ENCODE results near the gene GIPC1. TPM values are rescaled to one million over a fixed set of nuclear protein-coding genes. Genes with fewer than 3 reads are reported as not detected.

Gene GIPC1
- total RNA-seq, 1 experiment from 2014 or later, result 160 TPM

DNA sequence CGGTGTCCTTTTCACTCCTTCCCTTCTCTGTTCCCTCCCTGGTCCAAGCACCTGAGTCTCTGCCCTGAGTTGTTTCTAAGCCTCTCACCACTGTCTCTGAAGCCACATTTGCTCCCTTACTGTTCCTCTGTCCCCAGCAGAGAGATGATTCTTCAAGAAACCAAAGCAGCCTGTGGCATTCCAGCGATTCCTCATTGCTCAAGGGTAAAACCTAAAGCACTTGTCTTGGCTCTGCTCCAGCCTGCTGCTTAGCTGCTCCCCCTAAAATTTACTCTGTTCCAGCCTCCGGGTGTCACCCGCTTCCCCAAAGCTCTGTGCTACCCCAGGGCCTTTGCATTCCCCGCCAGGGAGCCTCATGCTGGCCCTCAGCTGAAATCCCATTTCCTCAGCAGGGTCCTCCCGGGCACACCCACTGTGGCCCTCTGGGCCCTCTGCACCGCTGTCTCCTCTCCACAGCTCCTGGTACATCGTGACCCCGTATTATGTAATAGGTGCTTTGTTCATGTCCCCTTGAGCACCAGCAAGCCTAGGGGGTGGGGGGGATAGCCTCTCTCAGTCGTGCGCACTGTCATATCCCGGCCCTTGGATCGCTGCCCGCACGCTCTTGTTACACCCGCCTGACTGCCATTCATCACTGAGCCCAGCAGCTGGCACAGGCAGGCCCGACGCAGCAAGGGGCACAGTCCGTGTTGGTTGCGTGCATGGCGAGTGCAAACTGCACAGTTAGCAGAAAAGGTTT lies 49.2 kb upstream of the GIPC1 start:
- BruUV-seq (replicated peaks), result no TSS peak
- Histone ChIP-seq H3K27ac (ENCODE audit: low read length) (no peak overlapping the region), H3K27me3 (ENCODE audit: control insufficient read depth, insufficient read depth, low read length) (no peaks in the 10 kb centered on the region), H3K4me3 (ENCODE audit: low read depth in 2 of 2, low read length in 2 of 2) (no peak overlapping the region), H3K36me3 (ENCODE audit: control insufficient read depth, insufficient read depth, low read length) (no peaks in the 10 kb centered on the region), H3K9me3 (ENCODE audit: control insufficient read depth, insufficient read depth, low read depth, low read length) (no peaks in the 10 kb centered on the region), H3K4me1 (ENCODE audit: control insufficient read depth, insufficient read depth, low read length) (peaks cover 8% of the 10 kb centered on the region)
- CTCF ChIA-PET, result no interaction called here
- TF ChIP-seq TCF7L2 (IDR thresholded peaks at IDR 0.05; ENCODE audit: low read depth, low read length), result no peak
- TF ChIP-seq, protein P1, sequence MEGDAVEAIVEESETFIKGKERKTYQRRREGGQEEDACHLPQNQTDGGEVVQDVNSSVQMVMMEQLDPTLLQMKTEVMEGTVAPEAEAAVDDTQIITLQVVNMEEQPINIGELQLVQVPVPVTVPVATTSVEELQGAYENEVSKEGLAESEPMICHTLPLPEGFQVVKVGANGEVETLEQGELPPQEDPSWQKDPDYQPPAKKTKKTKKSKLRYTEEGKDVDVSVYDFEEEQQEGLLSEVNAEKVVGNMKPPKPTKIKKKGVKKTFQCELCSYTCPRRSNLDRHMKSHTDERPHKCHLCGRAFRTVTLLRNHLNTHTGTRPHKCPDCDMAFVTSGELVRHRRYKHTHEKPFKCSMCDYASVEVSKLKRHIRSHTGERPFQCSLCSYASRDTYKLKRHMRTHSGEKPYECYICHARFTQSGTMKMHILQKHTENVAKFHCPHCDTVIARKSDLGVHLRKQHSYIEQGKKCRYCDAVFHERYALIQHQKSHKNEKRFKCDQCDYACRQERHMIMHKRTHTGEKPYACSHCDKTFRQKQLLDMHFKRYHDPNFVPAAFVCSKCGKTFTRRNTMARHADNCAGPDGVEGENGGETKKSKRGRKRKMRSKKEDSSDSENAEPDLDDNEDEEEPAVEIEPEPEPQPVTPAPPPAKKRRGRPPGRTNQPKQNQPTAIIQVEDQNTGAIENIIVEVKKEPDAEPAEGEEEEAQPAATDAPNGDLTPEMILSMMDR (IDR thresholded peaks at IDR 0.05), result no peak
- TF ChIP-seq, protein P2, sequence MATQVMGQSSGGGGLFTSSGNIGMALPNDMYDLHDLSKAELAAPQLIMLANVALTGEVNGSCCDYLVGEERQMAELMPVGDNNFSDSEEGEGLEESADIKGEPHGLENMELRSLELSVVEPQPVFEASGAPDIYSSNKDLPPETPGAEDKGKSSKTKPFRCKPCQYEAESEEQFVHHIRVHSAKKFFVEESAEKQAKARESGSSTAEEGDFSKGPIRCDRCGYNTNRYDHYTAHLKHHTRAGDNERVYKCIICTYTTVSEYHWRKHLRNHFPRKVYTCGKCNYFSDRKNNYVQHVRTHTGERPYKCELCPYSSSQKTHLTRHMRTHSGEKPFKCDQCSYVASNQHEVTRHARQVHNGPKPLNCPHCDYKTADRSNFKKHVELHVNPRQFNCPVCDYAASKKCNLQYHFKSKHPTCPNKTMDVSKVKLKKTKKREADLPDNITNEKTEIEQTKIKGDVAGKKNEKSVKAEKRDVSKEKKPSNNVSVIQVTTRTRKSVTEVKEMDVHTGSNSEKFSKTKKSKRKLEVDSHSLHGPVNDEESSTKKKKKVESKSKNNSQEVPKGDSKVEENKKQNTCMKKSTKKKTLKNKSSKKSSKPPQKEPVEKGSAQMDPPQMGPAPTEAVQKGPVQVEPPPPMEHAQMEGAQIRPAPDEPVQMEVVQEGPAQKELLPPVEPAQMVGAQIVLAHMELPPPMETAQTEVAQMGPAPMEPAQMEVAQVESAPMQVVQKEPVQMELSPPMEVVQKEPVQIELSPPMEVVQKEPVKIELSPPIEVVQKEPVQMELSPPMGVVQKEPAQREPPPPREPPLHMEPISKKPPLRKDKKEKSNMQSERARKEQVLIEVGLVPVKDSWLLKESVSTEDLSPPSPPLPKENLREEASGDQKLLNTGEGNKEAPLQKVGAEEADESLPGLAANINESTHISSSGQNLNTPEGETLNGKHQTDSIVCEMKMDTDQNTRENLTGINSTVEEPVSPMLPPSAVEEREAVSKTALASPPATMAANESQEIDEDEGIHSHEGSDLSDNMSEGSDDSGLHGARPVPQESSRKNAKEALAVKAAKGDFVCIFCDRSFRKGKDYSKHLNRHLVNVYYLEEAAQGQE (IDR thresholded peaks at IDR 0.05; ENCODE audit: insufficient read depth in 1 of 2, low read depth in 2 of 2, low read length in 1 of 2), result no peak
- ATAC-seq, result no peak
- intact Hi-C loops (cut with micrococcal nuclease; ENCODE audit: unreplicated experiment), result no loop called here
- in situ Hi-C loops (cut with HindIII; ENCODE audit: low pct_unique_long_range_greater_than_20kb, low sequenced_read_pairs), result no loop called here
- POLR2A ChIA-PET, result interaction anchor here (0.7 kb wide), 1 partner anchor 757 kb away, joined by 7 read pairs; no protein-coding TSS in a partner anchor
- no peak for DNase-seq (ENCODE audit: low read depth, low spot score)

DNA sequence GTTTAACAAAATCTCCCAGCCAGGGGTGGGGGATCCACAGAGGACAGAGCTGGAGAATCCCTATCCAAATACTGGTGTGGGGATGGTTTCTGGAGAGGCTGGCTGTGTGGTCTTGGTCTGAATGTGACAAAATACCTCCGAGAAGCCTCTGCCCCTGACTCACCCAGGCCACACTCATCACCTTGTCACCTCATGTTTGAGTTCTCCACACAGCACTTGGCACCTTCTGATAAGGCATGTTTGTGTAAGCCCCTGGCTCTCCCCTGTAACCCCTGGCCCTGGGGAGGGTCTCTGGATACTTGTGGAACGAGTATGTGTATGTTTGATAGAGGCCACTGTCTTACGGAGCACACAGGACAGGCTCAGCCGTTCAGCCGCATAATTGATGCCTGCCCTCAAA lies 48.1 kb upstream of the GIPC1 start:
- Histone ChIP-seq H3K4me1 (ENCODE audit: control insufficient read depth, insufficient read depth, low read length) (peaks cover 4% of the 10 kb centered on the region; the same call in 1 of the 2 replicates), H3K27ac (ENCODE audit: low read length) (no peak overlapping the region), H3K36me3 (ENCODE audit: control insufficient read depth, insufficient read depth, low read length) (no peaks in the 10 kb centered on the region), H3K9me3 (ENCODE audit: control insufficient read depth, insufficient read depth, low read depth, low read length) (no peaks in the 10 kb centered on the region), H3K4me3 (ENCODE audit: low read depth in 2 of 2, low read length in 2 of 2) (no peak overlapping the region), H3K27me3 (ENCODE audit: control insufficient read depth, insufficient read depth, low read length) (no peaks in the 10 kb centered on the region)
- CTCF ChIA-PET, result no interaction called here
- POLR2A ChIA-PET, result no interaction called here
- no peak for TF ChIP-seq SIN3A (IDR thresholded peaks at IDR 0.05; ENCODE audit: borderline replicate concordance, insufficient read depth, low read depth, low read length)
- TF ChIP-seq, protein P2 (IDR thresholded peaks at IDR 0.05; ENCODE audit: insufficient read depth in 1 of 2, low read depth in 2 of 2, low read length in 1 of 2), result no peak
- TF ChIP-seq TCF7L2 (IDR thresholded peaks at IDR 0.05; ENCODE audit: low read depth, low read length), result no peak
- ATAC-seq (no peak), DNase-seq (ENCODE audit: low read depth, low spot score) (no peak)
- in situ Hi-C loops (cut with HindIII; ENCODE audit: low pct_unique_long_range_greater_than_20kb, low sequenced_read_pairs), result no loop called here
- intact Hi-C loops (cut with micrococcal nuclease; ENCODE audit: unreplicated experiment), result no loop called here
- no TSS peak for BruUV-seq (replicated peaks)

Data from Panc1 (cell line).